ENCODE measurements around the gene SLC2A11. TPM values are rescaled to one million over a fixed set of nuclear protein-coding genes. Genes with fewer than 3 reads are reported as not detected.

SLC2A11 gene
- total and polyA plus RNA-seq, 10 of the 15 experiments (the other 5 are each of a cell fraction or from before 2014, with no cell fraction given) = 0.98 to 18.3 (median 8.6) TPM

DNA sequence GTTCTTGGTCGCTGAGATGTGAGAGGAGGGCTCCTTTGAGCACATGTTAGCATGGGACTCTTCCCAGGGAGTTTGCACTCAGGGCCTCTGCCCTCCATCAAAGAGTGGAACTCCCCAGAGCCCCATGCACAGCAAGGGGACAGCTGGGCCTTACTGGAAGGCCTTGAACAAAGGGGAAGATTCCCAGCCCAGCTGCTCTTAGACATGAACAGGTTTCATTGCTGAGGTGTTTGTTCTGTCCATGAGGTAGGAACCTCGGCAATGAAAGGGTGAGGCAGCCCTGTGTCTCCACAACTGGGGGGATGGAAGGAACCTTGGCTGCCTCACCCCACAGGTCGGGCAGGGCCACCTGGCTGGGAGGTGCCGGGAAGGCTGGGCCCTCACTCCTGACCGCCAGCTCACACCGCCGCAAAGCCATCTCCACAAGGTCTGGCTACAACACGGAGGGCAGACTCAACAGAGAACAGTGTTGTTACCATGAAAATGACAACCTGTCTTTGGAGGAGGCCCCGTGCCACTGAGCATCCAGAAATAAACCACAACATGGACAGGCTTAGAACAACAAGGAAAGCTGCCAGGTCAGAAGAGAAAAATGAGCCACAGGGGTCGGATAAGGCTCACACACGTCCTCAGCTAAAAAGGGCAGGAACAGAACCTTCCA is 22.1 kb upstream of the SLC2A11 start:
- in situ Hi-C loops (cut with MboI) = no loop called here
- Histone ChIP-seq H3K36me3 (ENCODE audit: control insufficient read depth in 2 of 2, insufficient read depth in 2 of 2, low read length in 1 of 2) (peaks cover 16 to 42% of the 10 kb centered on the region in 2 experiments), H3K9ac (ENCODE audit: control insufficient read depth, insufficient read depth, low read length) (no peak overlapping the region), H3K4me1 (ENCODE audit: control insufficient read depth, insufficient read depth, low read length) (peaks cover 17% of the 10 kb centered on the region), H3K27ac (ENCODE audit: control insufficient read depth, insufficient read depth) (no peak overlapping the region), H3K4me3 (no peak overlapping the region), H4K20me1 (ENCODE audit: control insufficient read depth, insufficient read depth) (peaks cover 2% of the 10 kb centered on the region; the same call in 1 of the 2 replicates), H3K4me2 (ENCODE audit: control insufficient read depth, insufficient read depth) (no peak overlapping the region), H3K9me3 (replicated peaks; ENCODE audit: control insufficient read depth, insufficient read depth, low read length) (no peaks in the 10 kb centered on the region), H3K27me3 (replicated peaks in 1 of 2; ENCODE audit: control insufficient read depth in 2 of 2, insufficient read depth in 2 of 2, low read length in 1 of 2) (no peaks in the 10 kb centered on the region), H2AFZ (ENCODE audit: control insufficient read depth, low read depth, low read length) (no peak overlapping the region), H3K79me2 (ENCODE audit: control insufficient read depth, insufficient read depth, low read length) (peaks cover 2% of the 10 kb centered on the region)
- intact Hi-C loops (cut with micrococcal nuclease; ENCODE audit: unreplicated experiment) = no loop called here
- ChIA-PET SMC1A (ENCODE audit: uncharacterized antibody, unreplicated experiment) (interaction anchor here (0.9 to 1.9 kb wide), 3 partner anchors 10 to 64 kb away, joined by 3 to 5 read pairs (median 3); no protein-coding TSS in a partner anchor), POLR2A (no interaction called here), CTCF (interaction anchor here (1.7 to 3.7 kb wide), 2 partner anchors 14 to 64 kb away, joined by 6 to 12 read pairs; partner anchors contain the start of gene MMP11), RAD21 (ENCODE audit: unreplicated experiment) (interaction anchor here (0.9 kb wide), 1 partner anchor 8 kb away, joined by 3 read pairs; no protein-coding TSS in a partner anchor)
- no TSS peak for BruUV-seq (replicated peaks)
- ATAC-seq (no peak), DNase-seq (ENCODE audit: low read depth, low spot score) (no peak), FAIRE-seq (no peak)
- WGBS (ENCODE audit: insufficient coverage, insufficient replicate concordance, low lambda C conversion rate, missing lambda C conversion rate) = 83% methylated on average over 11 of the region's 11 CpGs
- TF ChIP-seq ESRRA (IDR thresholded peaks at IDR 0.05; ENCODE audit: low read length) = no peak
- TF ChIP-seq, protein P1, sequence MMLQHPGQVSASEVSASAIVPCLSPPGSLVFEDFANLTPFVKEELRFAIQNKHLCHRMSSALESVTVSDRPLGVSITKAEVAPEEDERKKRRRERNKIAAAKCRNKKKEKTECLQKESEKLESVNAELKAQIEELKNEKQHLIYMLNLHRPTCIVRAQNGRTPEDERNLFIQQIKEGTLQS (IDR thresholded peaks at IDR 0.05; ENCODE audit: borderline replicate concordance, extremely low read depth, low read depth, low read length) = no peak
- TF ChIP-seq POLR2A (IDR thresholded peaks at IDR 0.05; ENCODE audit: low read depth, low read length) = 0 out of 2 replicates have a peak, but pooled peaks have one; percentile 1
- no peak for TF ChIP-seq TAF1 (IDR thresholded peaks at IDR 0.05; ENCODE audit: borderline replicate concordance, low read depth, low read length)
- no peak for TF ChIP-seq MAX (IDR thresholded peaks at IDR 0.05; ENCODE audit: low read depth, low read length)
- TF ChIP-seq POLR2AphosphoS5 (IDR thresholded peaks at IDR 0.05; ENCODE audit: low read length) = peak; percentile 26; the same call in 1 of the 2 replicates

Measured in GM12878 (cell line).